ENCODE measurements around the gene CEP68.
"Not testable (repeated sequence)": the region's sequence is repeated elsewhere in the genome, so short reads cannot be mapped to it uniquely, and the experiment has no call there.

Gene CEP68

DNA sequence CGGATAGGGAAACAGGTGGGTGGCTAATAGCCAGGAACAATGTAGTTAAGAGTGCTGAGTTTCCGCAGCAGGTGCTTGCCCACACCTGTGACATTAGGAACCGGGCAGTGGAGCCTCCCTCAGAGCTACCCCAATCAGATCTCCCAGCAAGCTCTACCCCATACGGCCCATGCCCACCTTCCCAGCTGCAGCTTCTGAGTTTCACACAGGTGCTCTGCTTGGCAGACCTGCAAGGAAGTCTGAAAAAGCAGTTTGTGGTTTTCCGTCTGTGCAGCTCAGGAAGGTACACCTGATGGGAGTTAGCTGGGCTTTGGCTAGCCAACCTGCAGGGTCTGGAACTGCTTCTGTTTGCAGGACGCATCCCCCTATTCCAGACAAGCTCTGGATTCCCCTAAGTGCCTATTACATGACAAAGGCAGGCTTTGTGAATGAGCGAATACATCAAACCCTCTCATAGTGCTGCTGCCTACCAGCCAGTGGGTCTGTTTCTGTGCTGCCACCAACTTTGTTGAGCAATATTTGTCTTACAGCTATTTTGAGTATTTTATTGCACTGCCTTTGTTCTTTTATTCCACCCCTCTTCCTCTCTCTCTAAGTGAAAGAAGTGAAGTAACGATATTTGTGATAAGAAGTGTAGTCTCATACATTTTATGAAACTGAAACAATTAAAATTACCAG, 24.7 kb upstream of the CEP68 start:
- no peak for DNase-seq (ENCODE audit: low read depth in 2 of 2)

DNA sequence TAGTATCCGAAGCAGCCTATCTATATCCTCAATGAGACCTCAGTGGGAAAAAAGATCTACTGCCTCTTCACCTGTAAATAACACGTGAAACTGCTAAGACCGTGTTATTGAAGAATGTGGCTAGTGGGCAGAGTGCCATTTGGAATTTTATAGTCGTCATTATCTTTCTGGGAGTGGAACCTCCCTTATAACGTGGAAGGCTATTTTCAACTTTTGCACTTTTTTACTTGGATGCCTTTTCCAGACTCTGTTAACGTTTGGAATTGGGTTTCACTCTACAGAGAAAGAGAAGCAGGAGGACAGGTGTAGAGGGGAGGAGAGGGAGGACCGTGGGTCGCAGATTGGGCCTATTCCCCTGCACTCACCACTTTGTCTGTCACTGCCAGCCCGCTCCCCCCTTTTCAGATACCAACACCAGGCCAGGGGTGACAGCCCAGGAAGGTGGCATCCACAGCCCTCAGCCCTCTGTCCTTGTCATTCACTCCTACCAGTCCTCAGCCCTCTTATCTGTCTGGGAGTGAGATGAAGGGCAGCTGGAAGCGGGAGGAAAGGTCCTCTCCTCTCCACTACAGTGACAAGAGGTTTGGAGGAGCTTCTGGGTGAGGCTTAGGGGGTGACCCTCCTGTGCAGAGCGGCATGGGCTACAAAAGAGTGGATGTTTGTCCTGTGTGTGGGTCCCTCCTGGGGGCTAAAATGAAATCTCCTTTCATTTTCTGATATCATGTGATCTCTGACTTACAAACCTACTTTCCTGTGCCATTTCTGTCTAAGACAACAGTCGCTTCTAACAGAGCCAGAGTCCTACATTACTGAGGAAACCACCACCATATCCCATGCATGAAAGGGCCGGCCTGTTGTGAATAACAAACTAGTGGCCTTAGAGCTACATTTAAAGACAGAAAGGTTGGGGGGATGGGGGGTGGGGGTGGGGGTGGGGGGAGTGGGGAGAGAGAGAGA, 23.9 kb upstream of the CEP68 start:
- no peak for DNase-seq (ENCODE audit: low read depth in 2 of 2)

DNA sequence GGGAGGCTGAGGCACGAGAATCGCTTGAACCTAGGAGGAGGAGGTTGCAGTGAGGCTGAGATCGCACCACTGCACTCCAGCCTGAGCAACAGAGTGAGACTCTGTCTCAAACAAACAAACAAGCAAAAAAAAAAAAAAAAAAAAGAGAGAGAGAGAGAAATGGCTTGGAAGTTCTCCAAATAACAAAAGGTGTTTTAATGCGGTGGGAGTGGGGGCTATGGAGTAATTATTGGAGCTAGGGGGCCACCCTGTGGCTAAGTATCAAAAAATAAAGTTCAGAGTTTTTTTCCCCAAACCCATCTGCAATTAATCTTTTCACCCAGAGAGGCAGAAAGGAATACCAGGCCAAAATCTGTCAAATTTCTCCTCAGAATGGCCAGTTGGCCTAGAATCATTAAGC, 23.0 kb upstream of the CEP68 start:
- DNase-seq (ENCODE audit: low read depth in 2 of 2), result no peak

DNA sequence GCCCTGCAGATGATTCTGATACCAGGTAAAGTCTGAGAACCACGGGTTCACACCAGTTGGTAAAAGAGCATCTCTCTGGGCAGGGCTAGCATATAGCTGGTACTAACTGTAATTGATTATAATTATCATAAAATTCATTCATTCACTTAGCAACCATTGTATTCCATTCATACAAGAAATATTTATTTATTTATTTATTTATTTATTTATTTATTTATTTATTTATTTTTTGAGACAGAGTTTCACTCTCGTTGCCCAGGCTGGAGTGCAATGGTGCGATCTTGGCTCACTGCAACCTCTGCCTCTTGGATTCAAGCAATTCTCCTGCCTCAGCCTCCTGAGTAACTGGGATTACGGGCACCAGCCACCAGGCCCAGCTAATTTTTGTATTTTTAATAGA, 22.5 kb upstream of the CEP68 start:
- DNase-seq (ENCODE audit: low read depth in 2 of 2), result not testable (repeated sequence)

DNA sequence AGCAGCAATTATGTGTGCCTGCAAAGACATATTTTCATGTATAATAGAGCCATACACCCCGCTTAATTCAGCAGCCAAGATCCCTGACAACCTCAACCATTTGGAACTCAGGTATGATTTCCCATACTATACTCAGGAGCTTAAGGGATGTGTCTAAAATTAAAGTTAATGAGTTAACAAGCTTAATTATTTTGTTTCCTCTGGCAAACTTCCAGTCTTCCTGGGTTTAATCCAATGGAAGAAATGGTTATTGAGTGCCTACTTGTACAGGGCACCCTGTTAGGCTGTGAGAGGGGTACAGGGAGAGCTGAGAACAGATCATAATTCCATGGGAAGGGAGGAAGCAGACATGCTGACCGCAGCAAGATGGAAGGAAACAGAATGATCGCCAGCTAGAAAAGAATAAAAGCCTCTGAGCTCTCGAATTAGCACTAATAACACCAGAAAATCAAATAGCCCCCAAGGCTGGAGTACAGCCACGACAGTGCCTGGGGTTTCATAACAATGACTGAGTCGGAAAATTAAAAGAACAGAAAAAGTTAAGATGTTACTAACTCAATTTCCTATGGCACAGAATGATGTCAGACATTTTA, 20.8 kb upstream of the CEP68 start:
- DNase-seq (ENCODE audit: low read depth in 2 of 2), result no peak

DNA sequence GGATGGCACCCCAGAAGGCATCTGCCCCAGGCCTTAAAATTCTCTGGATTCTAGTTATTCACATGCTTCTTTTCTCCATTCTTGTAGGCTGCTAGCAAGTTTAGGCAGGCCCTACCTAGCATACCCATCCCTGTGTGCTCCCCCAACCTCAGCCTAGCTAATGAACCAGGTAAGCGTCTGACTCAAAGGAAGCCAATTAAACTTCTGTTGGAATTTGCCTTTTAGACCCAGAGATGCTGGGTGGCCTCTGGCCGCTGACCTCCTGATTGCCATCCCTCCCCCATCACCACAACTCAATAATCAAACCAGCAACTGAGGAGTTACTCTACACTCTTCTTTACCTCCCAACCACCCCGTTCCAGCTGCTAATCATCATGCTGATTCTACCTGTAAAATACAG, 19.0 kb upstream of the CEP68 start:
- no peak for DNase-seq (ENCODE audit: low read depth in 2 of 2)

DNA sequence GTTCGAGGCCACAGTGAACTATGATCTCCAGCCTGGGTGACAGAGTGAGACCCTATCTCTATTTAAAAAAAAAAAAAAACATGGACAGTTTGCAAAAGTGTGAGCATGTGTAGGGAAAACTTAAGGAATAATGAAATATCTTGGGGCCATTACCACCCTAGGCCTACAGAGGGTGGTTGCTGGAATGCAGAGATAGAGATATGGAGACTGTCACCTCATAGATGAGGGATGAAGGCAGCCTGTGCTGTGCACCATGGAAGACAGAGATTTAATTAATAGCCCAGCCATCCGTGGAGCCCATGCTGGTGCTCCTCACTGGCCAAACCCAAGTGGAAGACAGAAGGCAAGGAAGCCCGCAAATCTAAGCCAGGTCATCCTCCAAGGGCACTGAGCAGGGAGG, 16.6 kb upstream of the CEP68 start:
- DNase-seq (ENCODE audit: low read depth in 2 of 2), result no peak

DNA sequence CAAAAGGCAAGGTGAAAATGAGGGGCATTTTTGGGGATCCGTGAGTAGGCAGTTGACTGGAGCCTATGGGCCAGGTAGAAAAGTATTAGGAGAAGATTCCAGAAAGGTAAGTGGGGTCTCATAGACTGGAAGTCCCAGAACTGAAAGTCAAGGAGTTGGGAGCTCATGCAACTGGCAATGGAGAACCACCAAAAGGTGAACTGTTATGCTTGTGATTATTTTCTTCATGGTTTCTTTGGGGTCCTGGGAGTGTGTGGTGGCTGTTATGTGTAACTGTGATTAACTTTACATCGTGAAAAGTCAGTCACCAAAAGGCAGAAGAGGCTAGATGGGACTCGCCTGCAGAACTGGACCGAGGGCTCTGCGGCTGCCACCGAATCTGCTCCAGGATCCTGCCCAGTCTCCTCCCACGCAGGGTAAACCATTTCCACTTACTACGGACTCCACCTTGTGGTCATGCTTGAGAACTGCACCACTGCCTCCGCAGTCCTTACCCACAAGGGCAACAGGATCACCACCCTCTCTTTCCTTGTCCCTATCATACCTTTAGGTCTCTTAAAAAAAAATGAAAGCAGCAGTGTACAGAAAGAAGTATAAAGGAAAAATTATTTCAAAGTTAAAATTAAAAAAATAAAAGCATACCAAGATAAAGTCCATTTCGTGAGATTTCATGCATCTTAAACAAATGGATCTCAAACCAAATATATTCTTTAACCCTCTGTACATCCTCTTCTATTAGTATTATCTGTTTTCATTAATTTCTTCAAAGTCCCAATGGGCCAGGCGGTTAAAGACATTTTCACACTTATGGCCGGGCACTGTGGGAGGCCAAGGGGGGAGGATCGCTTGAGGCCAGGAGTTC, 15.6 kb upstream of the CEP68 start:
- peak; percentile 55 to 58 for DNase-seq (ENCODE audit: low read depth in 2 of 2)

DNA sequence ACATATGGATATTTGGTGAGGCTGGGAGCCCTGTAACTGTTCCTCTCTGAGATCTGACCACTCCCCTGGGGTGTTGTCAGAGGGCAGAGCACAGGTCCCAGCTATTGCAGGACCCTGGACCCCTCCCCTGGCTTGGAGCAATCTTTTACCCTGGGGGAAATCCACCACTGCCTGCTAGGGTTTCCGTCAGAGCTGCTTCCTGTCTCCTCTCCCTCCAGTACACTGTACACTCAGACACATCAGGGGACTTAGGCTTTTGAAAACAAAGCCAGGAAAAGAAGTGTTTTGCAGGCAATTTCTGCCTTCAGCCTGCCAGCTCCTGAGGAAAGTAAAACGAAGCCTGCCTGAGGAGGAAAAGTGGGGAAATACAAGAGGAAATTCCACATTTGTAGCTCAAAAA, 13.2 kb upstream of the CEP68 start:
- DNase-seq (ENCODE audit: low read depth in 2 of 2), result no peak

DNA sequence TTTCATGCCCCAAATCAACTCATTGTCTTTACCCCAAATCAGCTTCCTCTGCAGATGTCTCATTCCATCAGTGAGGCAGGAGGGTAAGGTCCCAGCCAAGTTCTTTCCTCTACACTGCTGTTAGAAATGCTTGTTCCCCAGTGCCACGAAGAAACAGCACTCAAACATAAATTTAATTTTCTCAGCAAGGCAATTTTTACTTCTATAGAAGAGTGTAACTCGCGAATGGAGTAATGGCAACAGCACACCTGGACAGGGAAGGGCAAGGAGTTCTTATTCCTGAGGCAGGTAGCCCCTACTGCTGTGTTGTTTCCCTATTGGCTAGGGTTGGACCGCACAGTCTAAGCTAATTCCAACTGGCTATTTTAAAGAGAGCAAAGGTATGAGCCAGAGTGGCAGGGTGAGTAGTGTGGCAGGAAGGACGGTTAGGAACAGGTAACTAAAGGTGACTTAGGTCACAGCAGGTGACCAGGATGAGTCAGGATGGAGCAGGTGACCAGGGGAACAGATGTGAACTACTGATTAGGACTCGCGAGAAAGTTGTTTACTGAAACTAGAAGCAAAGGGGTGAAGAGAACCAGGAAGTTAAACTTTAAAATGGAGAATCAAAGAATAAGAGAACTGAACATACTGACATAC, 12.0 kb upstream of the CEP68 start:
- DNase-seq (ENCODE audit: low read depth in 2 of 2), result no peak

DNA sequence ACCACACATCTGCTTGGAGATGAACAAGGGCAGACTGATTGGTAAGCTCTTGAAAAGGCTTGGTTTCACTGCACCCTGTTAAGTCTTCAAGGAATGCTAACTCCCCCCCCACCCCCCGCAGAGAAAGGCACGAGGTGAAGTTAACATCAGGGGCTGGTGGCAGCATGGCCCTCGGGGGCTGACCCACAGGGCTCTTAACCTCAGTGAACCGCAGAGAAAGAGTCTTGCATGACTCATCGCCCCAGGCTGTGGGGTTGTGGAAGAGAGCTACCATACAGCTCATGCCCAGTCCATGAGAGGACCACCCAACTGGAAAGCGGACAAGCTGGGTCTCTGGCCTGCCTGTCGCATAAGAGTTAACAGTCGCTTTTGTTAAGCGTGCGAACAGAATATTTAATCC, 10.6 kb upstream of the CEP68 start:
- no peak for DNase-seq (ENCODE audit: low read depth in 2 of 2)

DNA sequence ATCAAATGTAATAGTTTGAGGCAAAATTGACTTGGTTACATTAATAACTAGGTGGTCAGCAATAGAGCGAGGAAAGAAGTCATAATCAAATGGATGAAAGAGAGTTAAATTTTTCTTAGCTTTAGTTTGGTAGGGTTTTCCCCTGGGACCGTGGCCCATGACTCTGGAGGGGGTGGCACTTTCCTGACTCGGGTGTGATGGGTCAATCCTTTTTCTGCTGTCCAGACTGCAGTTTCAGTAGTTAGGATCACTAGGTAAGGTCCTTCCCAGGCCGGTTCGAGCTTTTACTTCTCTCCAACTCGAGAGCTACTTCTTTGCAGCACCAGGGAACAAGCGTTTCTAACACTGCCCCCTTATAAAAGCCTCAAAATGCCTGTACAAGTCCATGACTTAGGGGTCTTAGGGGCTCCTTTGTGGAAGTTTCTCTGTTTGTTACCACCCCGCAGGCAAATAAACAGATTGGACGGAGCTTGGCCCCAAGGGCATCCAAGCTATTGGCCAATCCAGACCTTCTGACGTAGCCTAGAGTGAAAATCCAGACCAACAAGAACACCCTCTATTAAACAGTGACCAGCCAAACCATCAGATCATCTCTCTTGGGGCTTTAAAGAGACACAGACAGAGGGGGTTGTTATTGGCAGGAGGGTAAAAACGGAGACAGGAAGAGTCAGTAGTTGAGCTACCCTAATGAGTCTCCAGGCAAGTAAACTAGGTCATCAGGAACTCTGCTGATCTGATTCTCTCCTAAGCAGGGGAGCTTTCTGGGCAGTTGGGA, 9.4 kb upstream of the CEP68 start:
- DNase-seq (ENCODE audit: low read depth in 2 of 2), result no peak

DNA sequence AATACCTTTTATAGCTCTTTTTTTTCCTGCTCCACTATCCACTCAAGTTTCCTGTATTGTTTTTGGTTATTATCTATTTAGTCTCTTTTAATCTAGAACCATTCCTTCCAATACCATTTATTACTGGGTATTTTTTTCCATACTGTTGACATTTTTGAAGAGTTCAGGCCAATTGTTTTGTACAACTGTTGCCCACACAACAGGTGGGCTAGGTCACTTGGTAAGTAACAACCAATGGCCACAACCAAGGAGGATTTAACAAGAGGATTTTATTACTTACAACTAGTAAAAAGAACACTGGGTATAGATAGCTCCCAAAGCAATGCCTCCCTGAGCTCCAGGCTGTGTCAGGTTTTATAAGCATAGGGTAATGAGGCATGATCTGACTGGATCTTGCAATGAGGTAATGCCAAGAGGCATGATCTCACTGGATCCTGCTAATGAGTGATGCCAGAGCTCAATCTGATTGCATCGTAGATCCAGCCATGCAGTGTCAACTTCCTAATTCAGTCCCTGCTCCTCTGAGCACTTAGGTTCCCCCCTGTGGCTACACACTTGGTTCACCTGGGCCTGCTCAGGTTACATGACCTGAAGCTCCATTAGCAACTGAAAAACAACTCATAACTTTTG, 7.1 kb upstream of the CEP68 start:
- no peak for DNase-seq (ENCODE audit: low read depth in 2 of 2)

DNA sequence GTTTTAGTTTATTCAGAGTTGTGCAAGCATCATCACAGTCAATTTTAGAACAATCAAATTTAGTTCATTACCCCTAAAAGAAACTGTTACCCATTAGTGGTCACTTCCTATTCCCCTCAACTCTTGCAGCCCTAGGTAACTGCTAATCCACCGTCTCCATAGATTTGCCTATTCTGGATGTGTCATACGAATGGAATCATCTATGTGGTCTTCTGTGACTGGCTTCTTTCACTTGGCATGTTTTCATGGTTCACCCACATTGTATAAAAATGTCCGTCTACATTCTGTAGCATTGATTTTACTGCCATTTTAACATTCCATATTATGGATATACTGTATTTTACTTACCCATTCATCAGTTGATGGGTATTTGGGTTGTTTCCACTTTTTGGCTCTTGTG, 5.3 kb upstream of the CEP68 start:
- no peak for DNase-seq (ENCODE audit: low read depth in 2 of 2)

DNA sequence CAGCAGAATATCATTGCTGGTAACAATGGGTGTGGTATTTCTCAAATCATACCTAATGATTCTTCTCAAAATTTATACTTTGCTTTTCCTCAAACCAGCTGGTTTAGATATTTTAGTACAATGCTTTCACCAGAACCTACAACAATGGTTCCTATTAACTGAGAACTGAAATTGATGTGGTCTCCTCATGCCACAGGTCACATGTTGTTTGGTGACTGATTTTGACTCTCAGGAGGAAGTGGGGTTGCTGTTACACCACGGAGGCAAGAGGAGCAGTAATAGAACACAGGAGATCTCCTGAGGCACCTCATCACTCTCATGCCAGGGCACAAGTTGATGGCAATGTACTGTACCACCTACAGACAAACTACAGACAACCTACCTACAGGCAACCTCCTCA, 3.0 kb upstream of the CEP68 start:
- DNase-seq (ENCODE audit: low read depth in 2 of 2), result peak in 1 of 2 donors; percentile 25

DNA sequence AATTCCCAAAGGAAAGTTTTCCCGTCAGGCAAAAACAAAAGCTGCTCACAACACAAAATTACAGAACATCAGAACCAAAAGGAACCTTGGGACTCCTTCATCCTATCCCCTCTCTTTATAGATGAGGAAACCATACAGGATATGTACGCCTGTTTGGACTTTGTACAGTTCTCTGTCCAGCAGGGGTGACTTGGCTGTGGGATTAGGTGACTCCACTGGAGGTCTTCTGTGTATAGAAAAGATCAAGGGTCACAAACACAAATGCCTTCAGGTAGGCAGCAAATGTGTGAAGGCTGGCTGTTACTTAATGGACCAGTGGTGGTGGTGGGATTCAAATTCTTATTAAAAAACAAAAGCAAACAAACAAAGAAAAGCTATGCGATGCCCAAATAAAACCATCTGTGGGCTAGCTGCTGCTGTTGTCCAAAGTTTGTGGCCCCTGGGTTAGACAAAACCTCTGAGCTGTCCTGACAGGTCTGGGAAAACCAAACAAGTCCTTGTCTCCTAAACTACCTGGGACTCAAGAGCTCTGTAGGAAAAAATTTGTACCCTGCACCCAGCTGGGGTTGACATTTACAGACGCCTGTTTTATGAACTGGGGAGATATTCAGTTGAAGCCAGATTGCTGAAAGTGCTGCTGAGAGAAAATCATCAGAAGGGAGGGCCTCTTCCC, 1.3 kb upstream of the CEP68 start:
- DNase-seq (ENCODE audit: low read depth in 2 of 2), result no peak

DNA sequence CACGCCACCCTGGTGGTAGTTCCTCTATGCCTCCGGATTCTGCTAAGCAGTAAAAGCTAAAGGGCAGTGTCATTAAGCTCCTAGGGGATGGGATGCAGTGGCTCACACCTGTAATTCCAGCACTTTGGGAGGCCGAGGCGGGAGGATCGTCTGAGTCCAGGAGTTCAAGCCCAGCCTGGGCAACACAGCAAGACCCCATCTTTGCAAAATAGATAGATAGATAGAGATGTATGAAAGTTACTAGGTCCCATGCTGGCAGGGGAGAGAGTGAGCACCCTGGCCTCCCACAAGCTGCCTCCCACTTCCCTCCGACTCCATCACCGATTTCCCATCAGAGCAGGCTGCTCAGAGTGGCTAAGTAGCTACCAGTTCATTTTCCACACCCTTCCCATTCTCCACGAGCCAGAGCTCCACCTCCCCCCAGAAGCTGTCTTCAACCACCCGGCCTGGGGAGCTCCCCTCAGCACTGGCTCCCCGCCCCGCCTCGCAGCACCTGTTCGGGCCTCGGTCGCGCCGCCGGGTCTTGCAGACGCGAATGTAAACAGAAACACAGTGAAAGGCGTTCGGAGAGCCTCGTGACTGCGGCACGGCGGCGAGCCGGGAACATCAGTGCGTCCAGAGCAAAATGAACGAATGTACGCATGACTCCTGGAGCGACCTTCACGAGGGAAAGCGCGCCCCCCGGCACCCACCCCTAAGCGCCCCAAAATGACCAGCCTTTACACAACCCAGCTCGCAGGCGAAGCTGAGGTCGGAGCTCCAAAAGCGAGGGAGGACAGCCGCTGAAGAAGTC, 598 bp upstream of the CEP68 start:
- peak in 1 of 2 donors; percentile 36 for DNase-seq (ENCODE audit: low read depth in 2 of 2)

DNA sequence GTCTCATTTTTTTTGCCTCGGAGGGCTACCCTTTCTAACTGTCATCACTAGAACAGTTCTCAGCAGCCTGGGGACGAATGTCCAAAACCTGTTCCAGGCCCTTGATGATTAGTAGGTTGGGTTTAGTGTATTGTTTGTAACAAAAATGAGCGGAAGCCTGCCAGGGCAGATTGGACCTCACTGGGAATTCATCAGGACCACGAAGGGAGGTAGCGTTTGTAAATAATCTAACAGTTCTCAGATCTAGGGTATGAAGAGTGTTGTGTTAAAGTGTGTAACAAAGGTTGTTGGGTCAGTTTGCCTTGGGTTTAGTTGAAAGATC, 799 bp downstream of the CEP68 start:
- no peak for DNase-seq (ENCODE audit: low read depth in 2 of 2)

Measured in stimulated activated CD8-positive, alpha-beta memory T cell treated with anti-CD3 and anti-CD28 coated beads, Interleukin-15, amount 100 ng/mL, for 48 hours (primary cell).